GM04504 (cell line): Measurements from ENCODE around the gene INO80E.

Experiments used
- DNase-seq: peaks from one replicate; pipeline ENCODE4 v3.0.0-alpha.2; 2012; ENCODE audit warnings: low read depth

INO80E gene

DNA sequence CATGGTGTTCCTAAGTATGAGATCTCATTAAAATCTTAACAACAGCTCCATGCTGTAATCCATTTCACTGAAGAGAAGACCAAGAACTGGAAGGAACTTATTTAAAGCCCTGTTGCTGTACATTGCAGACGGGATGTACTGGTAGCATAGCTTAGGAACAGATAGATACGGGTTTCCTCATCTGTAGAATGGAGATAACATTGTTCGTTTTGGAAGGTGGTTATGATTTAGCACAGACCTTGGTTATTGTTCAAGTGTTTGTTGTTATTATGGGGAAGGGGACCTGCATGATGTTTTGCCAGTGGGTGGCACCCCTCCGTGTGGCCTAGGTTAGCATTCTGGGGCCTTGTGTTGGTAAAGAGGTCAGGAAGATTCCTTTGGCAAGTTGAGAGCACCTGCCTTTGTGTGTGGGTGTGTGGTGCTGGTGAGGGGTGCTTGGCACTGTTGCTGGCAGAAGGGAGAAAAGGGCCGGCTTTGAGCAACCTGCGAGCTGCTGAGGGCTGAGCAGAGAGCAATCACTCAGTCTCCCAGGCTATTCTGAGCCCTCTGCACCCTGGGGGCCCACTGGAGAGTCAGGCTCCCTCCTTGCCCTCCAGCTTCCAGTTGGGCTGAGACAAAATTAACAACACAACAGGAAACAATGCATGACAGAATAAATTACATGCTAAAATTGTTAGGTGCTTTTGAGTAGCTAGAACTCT, 20.1 kb upstream of the INO80E start:
- no peak for DNase-seq

GRCh38 chr16:29977063-29977825, 18.8 kb upstream of the INO80E start:
- DNase-seq: no peak

GRCh38 chr16:29978081-29978480, 18.0 kb upstream of the INO80E start:
- no peak for DNase-seq

- no peak for DNase-seq
Observed at GRCh38 chr16:29978564-29979270, 17.3 kb upstream of the INO80E start.

GRCh38 chr16:29982560-29983419, 13.3 kb upstream of the INO80E start:
- no peak for DNase-seq

GRCh38 chr16:29983420-29984136, 12.5 kb upstream of the INO80E start:
- DNase-seq: peak; percentile 28

- DNase-seq: no peak
Observed at GRCh38 chr16:29984137-29984763, 11.8 kb upstream of the INO80E start.

DNA sequence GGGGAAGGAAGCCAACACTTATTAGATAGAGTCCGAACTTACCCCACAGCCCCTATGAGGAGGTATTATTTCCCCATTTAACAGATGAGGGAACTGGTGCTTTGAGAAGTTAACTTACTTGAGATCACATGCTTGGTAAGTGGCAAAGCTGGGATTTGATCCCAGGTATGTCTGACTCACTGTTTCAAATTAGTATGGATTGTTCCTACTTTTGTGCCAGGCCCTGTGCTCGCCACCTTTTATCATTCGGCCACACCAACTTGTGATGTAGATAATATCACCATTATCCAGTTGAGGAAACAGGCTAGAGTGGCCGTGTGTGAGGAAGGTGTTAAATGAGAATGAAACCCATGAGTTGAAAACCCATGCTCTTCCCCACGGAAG, 11.3 kb upstream of the INO80E start:
- DNase-seq: no peak

DNA sequence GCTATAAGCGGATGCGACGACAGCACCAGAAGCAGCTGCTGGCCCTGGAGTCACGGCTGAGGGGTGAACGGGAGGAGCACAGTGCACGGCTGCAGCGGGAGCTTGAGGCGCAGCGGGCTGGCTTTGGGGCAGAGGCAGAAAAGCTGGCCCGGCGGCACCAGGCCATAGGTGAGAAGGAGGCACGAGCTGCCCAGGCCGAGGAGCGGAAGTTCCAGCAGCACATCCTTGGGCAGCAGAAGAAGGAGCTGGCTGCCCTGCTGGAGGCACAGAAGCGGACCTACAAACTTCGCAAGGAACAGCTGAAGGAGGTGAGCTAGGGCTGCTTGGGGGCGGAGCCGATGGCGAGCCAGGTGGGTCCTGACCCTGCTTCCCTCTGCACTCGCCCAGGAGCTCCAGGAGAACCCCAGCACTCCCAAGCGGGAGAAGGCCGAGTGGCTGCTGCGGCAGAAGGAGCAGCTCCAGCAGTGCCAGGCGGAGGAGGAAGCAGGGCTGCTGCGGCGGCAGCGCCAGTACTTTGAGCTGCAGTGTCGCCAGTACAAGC, 10.7 kb upstream of the INO80E start:
- DNase-seq: no peak

DNA sequence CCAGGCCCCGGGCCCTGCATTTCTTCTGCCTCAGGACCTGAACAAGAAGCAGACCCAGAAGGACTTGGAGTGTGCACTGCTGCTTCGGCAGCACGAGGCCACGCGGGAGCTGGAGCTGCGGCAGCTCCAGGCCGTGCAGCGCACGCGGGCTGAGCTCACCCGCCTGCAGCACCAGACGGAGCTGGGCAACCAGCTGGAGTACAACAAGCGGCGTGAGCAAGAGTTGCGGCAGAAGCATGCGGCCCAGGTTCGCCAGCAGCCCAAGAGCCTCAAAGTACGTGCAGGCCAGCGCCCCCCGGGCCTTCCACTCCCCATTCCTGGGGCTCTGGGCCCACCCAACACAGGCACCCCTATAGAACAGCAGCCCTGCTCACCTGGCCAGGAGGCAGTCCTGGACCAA, 9.8 kb upstream of the INO80E start:
- no peak for DNase-seq

DNA sequence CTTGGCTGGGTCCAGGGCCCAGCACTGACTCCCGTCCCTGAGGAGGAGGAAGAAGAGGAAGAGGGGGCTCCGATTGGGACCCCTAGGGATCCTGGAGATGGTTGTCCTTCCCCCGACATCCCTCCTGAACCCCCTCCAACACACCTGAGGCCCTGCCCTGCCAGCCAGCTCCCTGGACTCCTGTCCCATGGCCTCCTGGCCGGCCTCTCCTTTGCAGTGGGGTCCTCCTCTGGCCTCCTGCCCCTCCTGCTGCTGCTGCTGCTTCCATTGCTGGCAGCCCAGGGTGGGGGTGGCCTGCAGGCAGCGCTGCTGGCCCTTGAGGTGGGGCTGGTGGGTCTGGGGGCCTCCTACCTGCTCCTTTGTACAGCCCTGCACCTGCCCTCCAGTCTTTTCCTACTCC, 9.1 kb upstream of the INO80E start:
- DNase-seq: no peak

DNA sequence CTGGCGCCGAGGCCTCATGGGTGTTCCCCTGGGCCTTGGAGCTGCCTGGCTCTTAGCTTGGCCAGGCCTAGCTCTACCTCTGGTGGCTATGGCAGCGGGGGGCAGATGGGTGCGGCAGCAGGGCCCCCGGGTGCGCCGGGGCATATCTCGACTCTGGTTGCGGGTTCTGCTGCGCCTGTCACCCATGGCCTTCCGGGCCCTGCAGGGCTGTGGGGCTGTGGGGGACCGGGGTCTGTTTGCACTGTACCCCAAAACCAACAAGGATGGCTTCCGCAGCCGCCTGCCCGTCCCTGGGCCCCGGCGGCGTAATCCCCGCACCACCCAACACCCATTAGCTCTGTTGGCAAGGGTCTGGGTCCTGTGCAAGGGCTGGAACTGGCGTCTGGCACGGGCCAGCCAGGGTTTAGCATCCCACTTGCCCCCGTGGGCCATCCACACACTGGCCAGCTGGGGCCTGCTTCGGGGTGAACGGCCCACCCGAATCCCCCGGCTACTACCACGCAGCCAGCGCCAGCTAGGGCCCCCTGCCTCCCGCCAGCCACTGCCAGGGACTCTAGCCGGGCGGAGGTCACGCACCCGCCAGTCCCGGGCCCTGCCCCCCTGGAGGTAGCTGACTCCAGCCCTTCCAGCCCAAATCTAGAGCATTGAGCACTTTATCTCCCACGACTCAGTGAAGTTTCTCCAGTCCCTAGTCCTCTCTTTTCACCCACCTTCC, 8.5 kb upstream of the INO80E start:
- DNase-seq: no peak

- DNase-seq: no peak
Observed at GRCh38 chr16:29988346-29989075, 7.5 kb upstream of the INO80E start.

DNA sequence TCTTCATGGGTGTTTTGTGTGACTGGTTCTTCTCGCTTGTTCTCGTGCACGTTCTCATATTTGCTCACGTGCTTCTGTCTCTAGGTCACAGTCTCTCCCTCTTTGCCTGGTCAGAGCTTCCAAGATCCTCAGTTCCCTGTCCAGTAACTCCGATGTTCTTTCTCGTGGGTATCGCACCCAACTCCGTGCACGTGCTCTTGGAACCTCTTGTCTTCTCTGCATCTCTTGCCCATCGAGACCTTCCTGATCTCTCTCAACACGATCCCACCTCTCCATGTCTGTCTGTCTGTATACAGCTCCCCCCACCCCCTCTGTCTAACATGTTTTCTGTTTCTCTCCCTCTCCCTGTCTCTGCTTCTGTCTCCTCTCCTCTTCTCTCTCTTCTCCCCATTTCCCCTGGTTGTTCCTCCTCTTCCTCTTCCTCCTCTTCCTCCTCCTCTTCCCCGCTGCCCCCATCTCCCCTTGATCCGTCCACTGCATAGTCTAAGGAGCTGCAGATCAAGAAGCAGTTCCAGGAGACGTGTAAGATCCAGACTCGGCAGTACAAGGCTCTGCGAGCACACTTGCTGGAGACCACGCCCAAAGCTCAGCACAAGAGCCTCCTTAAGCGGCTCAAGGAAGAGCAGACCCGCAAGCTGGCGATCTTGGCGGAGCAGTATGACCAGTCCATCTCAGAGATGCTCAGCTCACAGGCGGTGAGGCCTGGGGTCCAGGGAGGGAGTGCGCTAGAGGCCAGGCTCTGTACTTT, 6.8 kb upstream of the INO80E start:
- no peak for DNase-seq

DNA sequence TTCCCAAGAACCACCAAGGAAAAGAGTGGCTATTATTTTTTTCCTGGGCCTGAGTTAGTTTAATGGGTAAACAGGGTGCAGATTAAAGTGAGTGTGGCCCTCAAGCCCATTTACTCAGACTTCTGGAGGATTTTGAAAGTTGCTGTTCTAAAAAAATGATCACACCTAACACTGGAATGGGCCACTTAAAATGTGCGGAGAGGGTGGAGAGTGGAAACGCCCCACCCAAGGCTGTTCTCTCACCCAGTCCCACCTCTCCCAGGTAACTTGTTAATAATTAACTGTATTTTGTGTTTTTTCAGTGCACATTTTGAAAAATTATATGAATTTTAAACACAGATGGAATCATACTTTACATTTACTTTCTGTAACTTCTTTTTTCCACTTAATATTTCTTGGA, 6.0 kb upstream of the INO80E start:
- no peak for DNase-seq

- no peak for DNase-seq
Observed at GRCh38 chr16:29990883-29991570, 5.0 kb upstream of the INO80E start.

GRCh38 chr16:29991571-29991904, 4.5 kb upstream of the INO80E start:
- DNase-seq: no peak

GRCh38 chr16:29992344-29992967, 3.6 kb upstream of the INO80E start:
- no peak for DNase-seq
